ENCODE data around the gene GAS2L2. TPM values are rescaled to one million over a fixed set of nuclear protein-coding genes. Genes with fewer than 3 reads are reported as not detected.

GAS2L2 gene
- total RNA-seq, 3 donors from 2014 or later = 0.29 to 0.33 (median 0.32) TPM

GRCh38 chr17:35765756-35766488 is 12.9 kb upstream of the GAS2L2 start:
- H3K27ac ChIP-seq = no peak overlapping the region
- no peaks in the 10 kb centered on the region for H3K27me3 ChIP-seq
- TF ChIP-seq POLR2A (IDR thresholded peaks at IDR 0.05) (no peak), POLR2AphosphoS5 (IDR thresholded peaks at IDR 0.05) (no peak), CTCF (IDR thresholded peaks at IDR 0.05) (no peak)
- DNase-seq (ENCODE audit: low spot score in 2 of 2) = no peak
- intact Hi-C loops (cut with DNase I; ENCODE audit: low total_unique reads) = loop anchor here (5.0 kb wide), 1 partner anchor 41 kb away; the partner anchor contains the start of gene TAF15
- no peaks in the 10 kb centered on the region for H3K36me3 ChIP-seq
- no peak overlapping the region for H3K4me3 ChIP-seq
- no peaks in the 10 kb centered on the region for H3K9me3 ChIP-seq
- H3K4me1 ChIP-seq = no peaks in the 10 kb centered on the region

- Histone ChIP-seq H3K4me3 (no peak overlapping the region), H3K27me3 (no peaks in the 10 kb centered on the region)
- intact Hi-C loops (cut with DNase I; ENCODE audit: low total_unique reads) = loop anchor here (5.0 kb wide), 1 partner anchor 42 kb away; the partner anchor contains the start of gene TAF15
These were observed 12.2 kb upstream of the GAS2L2 start for GRCh38 chr17:35765086-35765710.

GRCh38 chr17:35764123-35764991 is 11.3 kb upstream of the GAS2L2 start:
- DNase-seq (ENCODE audit: low spot score in 2 of 2) = peak; percentile 69 to 76
- Histone ChIP-seq H3K27ac (no peak overlapping the region), H3K4me3 (peak overlapping the region; percentile 37 to 64 (median 56)), H3K36me3 (no peaks in the 10 kb centered on the region), H3K4me1 (no peaks in the 10 kb centered on the region), H3K27me3 (no peaks in the 10 kb centered on the region), H3K9me3 (no peaks in the 10 kb centered on the region)
- intact Hi-C loops (cut with DNase I; ENCODE audit: low total_unique reads) = no loop called here
- TF ChIP-seq POLR2A (IDR thresholded peaks at IDR 0.05) = no peak
- TF ChIP-seq POLR2AphosphoS5 (IDR thresholded peaks at IDR 0.05) = peak in 1 of 3 donors; percentile 41
- peak; percentile 80 to 97 (median 90) for TF ChIP-seq CTCF (IDR thresholded peaks at IDR 0.05)

More at GRCh38 chr17:35765086-35765710, 12.2 kb upstream of the GAS2L2 start:
- no peaks in the 10 kb centered on the region for H3K36me3 ChIP-seq
- no peak overlapping the region for H3K27ac ChIP-seq
- no peak for DNase-seq (ENCODE audit: low spot score in 2 of 2)
- H3K4me1 ChIP-seq = no peaks in the 10 kb centered on the region
- no peaks in the 10 kb centered on the region for H3K9me3 ChIP-seq
- TF ChIP-seq CTCF (IDR thresholded peaks at IDR 0.05) (no peak), POLR2A (IDR thresholded peaks at IDR 0.05) (no peak), POLR2AphosphoS5 (IDR thresholded peaks at IDR 0.05) (no peak)

- no peaks in the 10 kb centered on the region for H3K4me1 ChIP-seq
- H3K9me3 ChIP-seq = no peaks in the 10 kb centered on the region
- DNase-seq (ENCODE audit: low spot score in 2 of 2) = no peak
- intact Hi-C loops (cut with DNase I; ENCODE audit: low total_unique reads) = no loop called here
- H3K4me3 ChIP-seq = peak overlapping the region in 2 of 3 donors; percentile 56 to 64
- H3K36me3 ChIP-seq = no peaks in the 10 kb centered on the region
- H3K27ac ChIP-seq = no peak overlapping the region
- no peaks in the 10 kb centered on the region for H3K27me3 ChIP-seq
- no peak for TF ChIP-seq CTCF (IDR thresholded peaks at IDR 0.05)
- no peak for TF ChIP-seq POLR2AphosphoS5 (IDR thresholded peaks at IDR 0.05)
- TF ChIP-seq POLR2A (IDR thresholded peaks at IDR 0.05) = no peak
These were observed 10.7 kb upstream of the GAS2L2 start for GRCh38 chr17:35763767-35764122.

Data from breast epithelium (tissue), 4 donors.